Measurements from ENCODE around the gene TRPV2.
"Not testable (repeated sequence)": the region's sequence is repeated elsewhere in the genome, so short reads cannot be mapped to it uniquely, and the experiment has no call there.

TRPV2 gene

GRCh38 chr17:16391451-16391850, 23.9 kb upstream of the TRPV2 start:
- intact Hi-C loops (cut with micrococcal nuclease) = no loop called here
- Mint-ChIP-seq H3K9me3 (no peaks in the 10 kb centered on the region), H3K27me3 (peaks cover 22% of the 10 kb centered on the region), H3K27ac (no peak overlapping the region), H3K4me1 (ENCODE audit: low read depth) (peaks cover 15% of the 10 kb centered on the region), H3K36me3 (ENCODE audit: low read depth) (no peaks in the 10 kb centered on the region), H3K4me3 (no peak overlapping the region)

GRCh38 chr17:16392491-16392890, 22.9 kb upstream of the TRPV2 start:
- H3K9me3 Mint-ChIP-seq; H3K4me1 Mint-ChIP-seq (ENCODE audit: low read depth); intact Hi-C loops (cut with micrococcal nuclease); H3K36me3 Mint-ChIP-seq (ENCODE audit: low read depth); H3K27ac Mint-ChIP-seq; H3K4me3 Mint-ChIP-seq: not testable (repeated sequence)
- peaks cover 16% of the 10 kb centered on the region for H3K27me3 Mint-ChIP-seq

- intact Hi-C loops (cut with micrococcal nuclease); H3K27ac Mint-ChIP-seq: not testable (repeated sequence)
These were observed 19.5 kb upstream of the TRPV2 start for GRCh38 chr17:16395887-16396286.

GRCh38 chr17:16396693-16397092, 18.7 kb upstream of the TRPV2 start:
- H3K9me3 Mint-ChIP-seq; H3K4me3 Mint-ChIP-seq; H3K36me3 Mint-ChIP-seq (ENCODE audit: low read depth); intact Hi-C loops (cut with micrococcal nuclease); H3K27ac Mint-ChIP-seq; H3K4me1 Mint-ChIP-seq (ENCODE audit: low read depth): not testable (repeated sequence)
- peaks cover 11% of the 10 kb centered on the region for H3K27me3 Mint-ChIP-seq

More at GRCh38 chr17:16395887-16396286, 19.5 kb upstream of the TRPV2 start:
- H3K9me3 Mint-ChIP-seq; H3K36me3 Mint-ChIP-seq (ENCODE audit: low read depth); H3K4me1 Mint-ChIP-seq (ENCODE audit: low read depth); H3K4me3 Mint-ChIP-seq: not testable (repeated sequence)
- peaks cover 13% of the 10 kb centered on the region for H3K27me3 Mint-ChIP-seq

GRCh38 chr17:16398270-16399267, 16.8 kb upstream of the TRPV2 start:
- H3K4me3 Mint-ChIP-seq = no peak overlapping the region
- no peaks in the 10 kb centered on the region for H3K9me3 Mint-ChIP-seq
- intact Hi-C loops (cut with micrococcal nuclease) = no loop called here
- H3K27me3 Mint-ChIP-seq = peaks cover 11% of the 10 kb centered on the region
- H3K36me3 Mint-ChIP-seq (ENCODE audit: low read depth) = no peaks in the 10 kb centered on the region
- peaks cover 5% of the 10 kb centered on the region for H3K4me1 Mint-ChIP-seq (ENCODE audit: low read depth)
- H3K27ac Mint-ChIP-seq = no peak overlapping the region

GRCh38 chr17:16403847-16404246, 11.5 kb upstream of the TRPV2 start:
- H3K27me3 Mint-ChIP-seq = peaks cover 22% of the 10 kb centered on the region
- H3K4me3 Mint-ChIP-seq; H3K27ac Mint-ChIP-seq; H3K36me3 Mint-ChIP-seq (ENCODE audit: low read depth); intact Hi-C loops (cut with micrococcal nuclease); H3K9me3 Mint-ChIP-seq: not testable (repeated sequence)
- peaks cover 35% of the 10 kb centered on the region for H3K4me1 Mint-ChIP-seq (ENCODE audit: low read depth)

GRCh38 chr17:16406742-16407674, 8.4 kb upstream of the TRPV2 start:
- H3K36me3 Mint-ChIP-seq (ENCODE audit: low read depth) = no peaks in the 10 kb centered on the region
- peak overlapping the region; percentile 78 for H3K4me3 Mint-ChIP-seq
- no peaks in the 10 kb centered on the region for H3K9me3 Mint-ChIP-seq
- peaks cover 21% of the 10 kb centered on the region for H3K27me3 Mint-ChIP-seq
- H3K27ac Mint-ChIP-seq = peak overlapping the region; percentile 79
- intact Hi-C loops (cut with micrococcal nuclease) = no loop called here
- H3K4me1 Mint-ChIP-seq (ENCODE audit: low read depth) = peaks cover 51% of the 10 kb centered on the region

- peak overlapping the region; percentile 75 for H3K27ac Mint-ChIP-seq
- H3K9me3 Mint-ChIP-seq = no peaks in the 10 kb centered on the region
- intact Hi-C loops (cut with micrococcal nuclease) = no loop called here
- peaks cover 21% of the 10 kb centered on the region for H3K27me3 Mint-ChIP-seq
- peak overlapping the region; percentile 39 for H3K4me3 Mint-ChIP-seq
- H3K36me3 Mint-ChIP-seq (ENCODE audit: low read depth) = no peaks in the 10 kb centered on the region
- peaks cover 51% of the 10 kb centered on the region for H3K4me1 Mint-ChIP-seq (ENCODE audit: low read depth)
These were observed 7.3 kb upstream of the TRPV2 start for GRCh38 chr17:16407911-16408588.

- peaks cover 83% of the 10 kb centered on the region for H3K36me3 Mint-ChIP-seq (ENCODE audit: low read depth)
- peaks cover 57% of the 10 kb centered on the region for H3K4me1 Mint-ChIP-seq (ENCODE audit: low read depth)
- no peaks in the 10 kb centered on the region for H3K9me3 Mint-ChIP-seq
- peak overlapping the region; percentile 98 for H3K27ac Mint-ChIP-seq
- no peaks in the 10 kb centered on the region for H3K27me3 Mint-ChIP-seq
- intact Hi-C loops (cut with micrococcal nuclease) = loop anchor here (2.0 to 10.0 kb wide), 3 partner anchors 21 to 53 kb away; partner anchors contain the start of gene UBB
- peak overlapping the region; percentile 89 for H3K4me3 Mint-ChIP-seq
These were observed 2.0 kb downstream of the TRPV2 start for GRCh38 chr17:16417399-16417798.

- Mint-ChIP-seq H3K9me3 (no peaks in the 10 kb centered on the region), H3K27ac (peak overlapping the region; percentile 98), H3K36me3 (ENCODE audit: low read depth) (peaks cover 90% of the 10 kb centered on the region), H3K27me3 (no peaks in the 10 kb centered on the region), H3K4me3 (peak overlapping the region; percentile 89), H3K4me1 (ENCODE audit: low read depth) (peaks cover 64% of the 10 kb centered on the region)
- intact Hi-C loops (cut with micrococcal nuclease) = loop anchor here (2.0 to 10.0 kb wide), 3 partner anchors 21 to 53 kb away; partner anchors contain the start of gene UBB
These were observed 2.7 kb downstream of the TRPV2 start for GRCh38 chr17:16417896-16418684.

GRCh38 chr17:16418685-16419068, 3.3 kb downstream of the TRPV2 start:
- intact Hi-C loops (cut with micrococcal nuclease) = loop anchor here (10.0 kb wide), 1 partner anchor 54 kb away; no protein-coding TSS in a partner anchor
- no peaks in the 10 kb centered on the region for H3K9me3 Mint-ChIP-seq
- peak overlapping the region; percentile 98 for H3K27ac Mint-ChIP-seq
- peaks cover 95% of the 10 kb centered on the region for H3K36me3 Mint-ChIP-seq (ENCODE audit: low read depth)
- H3K4me1 Mint-ChIP-seq (ENCODE audit: low read depth) = peaks cover 69% of the 10 kb centered on the region
- H3K27me3 Mint-ChIP-seq = no peaks in the 10 kb centered on the region
- H3K4me3 Mint-ChIP-seq = peak overlapping the region; percentile 59

GRCh38 chr17:16419074-16419928, 3.9 kb downstream of the TRPV2 start:
- peak overlapping the region; percentile 98 for H3K27ac Mint-ChIP-seq
- no peaks in the 10 kb centered on the region for H3K9me3 Mint-ChIP-seq
- peak overlapping the region; percentile 59 for H3K4me3 Mint-ChIP-seq
- intact Hi-C loops (cut with micrococcal nuclease) = loop anchor here (10.0 kb wide), 1 partner anchor 54 kb away; no protein-coding TSS in a partner anchor
- H3K36me3 Mint-ChIP-seq (ENCODE audit: low read depth) = peaks cover 98% of the 10 kb centered on the region
- H3K27me3 Mint-ChIP-seq = no peaks in the 10 kb centered on the region
- peaks cover 66% of the 10 kb centered on the region for H3K4me1 Mint-ChIP-seq (ENCODE audit: low read depth)
